Ectodermal cell (in vitro differentiated cells): ENCODE data around the gene YPEL5. TPM values are rescaled to one million over a fixed set of nuclear protein-coding genes. Genes with fewer than 3 reads are reported as not detected.
"Not testable (repeated sequence)": the region's sequence is repeated elsewhere in the genome, so short reads cannot be mapped to it uniquely, and the experiment has no call there.

Source experiments
- H3K27ac ChIP-seq: 2 replicates; pipeline ENCODE4 v1.7.0; 2013; ENCODE audit warnings: mild to moderate bottlenecking, low read depth, low read length; ENCODE audit not compliant: insufficient read depth, poor library complexity, severe bottlenecking
- H3K27me3 ChIP-seq: 2 replicates; pipeline ENCODE4 v1.7.0; 2013; ENCODE audit warnings: mild to moderate bottlenecking, low read length; ENCODE audit not compliant: insufficient read depth, control insufficient read depth, poor library complexity, severe bottlenecking
- H3K36me3 ChIP-seq: one replicate; pipeline ENCODE4 v1.7.0; 2013; ENCODE audit warnings: low read length; ENCODE audit not compliant: control insufficient read depth, insufficient read depth
- H3K4me1 ChIP-seq: one replicate; pipeline ENCODE4 v1.7.0; 2013; ENCODE audit warnings: low read length; ENCODE audit not compliant: control insufficient read depth, insufficient read depth
- H3K4me3 ChIP-seq: 2 replicates; pipeline ENCODE4 v1.7.0; 2013; ENCODE audit warnings: low read depth, low read length, control low read depth; ENCODE audit not compliant: insufficient read depth
- H3K9me3 ChIP-seq: 2 replicates; pipeline ENCODE4 v1.7.0; 2013; ENCODE audit warnings: mild to moderate bottlenecking, low read length, moderate library complexity; ENCODE audit not compliant: control insufficient read depth
- WGBS, 2 experiments: methylation state at CpG; one replicate each; pipeline ENCODE4 v1.1.7; 2013; ENCODE audit warnings: missing lambda C conversion rate in 2 of 2; 5-methylcytosine and 5-hydroxymethylcytosine counted together
- polyA plus RNA-seq, 4 experiments: library from polyadenylated mRNA; stranded (reverse); fragments of 50-300 nt; gene quantifications; one replicate each; pipeline ENCODE4 v1.2.3, GENCODE V29; 2013

Gene YPEL5
- 34.8 TPM for polyA plus RNA-seq (2013, experiment 1 of 4)
- 39.3 TPM for polyA plus RNA-seq (2013, experiment 2 of 4)
- polyA plus RNA-seq (2013, experiment 3 of 4): 35.0 TPM
- polyA plus RNA-seq (2013, experiment 4 of 4): 39.4 TPM

GRCh38 chr2:30146337-30147195 lies at the start of gene YPEL5:
Gene YPEL5, plus strand, starts transcription at chr2:30147007. Its CDS starts 9,645 bp downstream, at chr2:30156652.
- peak within 1 kb of the TSS; percentile 84 for H3K4me3 ChIP-seq
- H3K9me3 ChIP-seq: no peaks in the 10 kb centered on the region
- H3K36me3 ChIP-seq: no peaks in the 10 kb centered on the region
- H3K27me3 ChIP-seq: peaks cover 12% of the 10 kb centered on the region
- peaks cover 16% of the 10 kb centered on the region for H3K4me1 ChIP-seq
- peak within 1 kb of the TSS; percentile 76 for H3K27ac ChIP-seq
- 0% methylated on average over 63 of the region's 63 CpGs for WGBS, 2 experiments

GRCh38 chr2:30098266-30099005 lies 48.4 kb upstream of the YPEL5 start:
- Histone ChIP-seq H3K4me1 (no peaks in the 10 kb centered on the region), H3K27me3 (no peaks in the 10 kb centered on the region), H3K36me3 (no peaks in the 10 kb centered on the region), H3K4me3 (no peak overlapping the region), H3K9me3 (no peaks in the 10 kb centered on the region), H3K27ac (no peak overlapping the region)
- WGBS, 2 experiments: 87 to 88% methylated on average over 9 to 10 of the region's 10 CpGs

- H3K9me3 ChIP-seq, H3K36me3 ChIP-seq, H3K27ac ChIP-seq, H3K27me3 ChIP-seq, H3K4me3 ChIP-seq, H3K4me1 ChIP-seq: not testable (repeated sequence)
- 100% methylated on average over 1 of the region's 1 CpG; no CpG with 5 or more reads in 1 of the 2 experiments for WGBS, 2 experiments
These were observed 47.4 kb upstream of the YPEL5 start for GRCh38 chr2:30099366-30099765.

- H3K4me1 ChIP-seq, H3K27me3 ChIP-seq, H3K36me3 ChIP-seq, H3K9me3 ChIP-seq, H3K27ac ChIP-seq, H3K4me3 ChIP-seq: not testable (repeated sequence)
- 98% methylated on average over 3 of the region's 3 CpGs for WGBS, 2 experiments
These were observed 46.1 kb upstream of the YPEL5 start for GRCh38 chr2:30100691-30101090.

- Histone ChIP-seq H3K27ac (no peak overlapping the region), H3K4me1 (no peaks in the 10 kb centered on the region), H3K27me3 (no peaks in the 10 kb centered on the region), H3K36me3 (no peaks in the 10 kb centered on the region), H3K4me3 (no peak overlapping the region), H3K9me3 (no peaks in the 10 kb centered on the region)
- WGBS, 2 experiments: 70 to 73% methylated on average over 2 of the region's 2 CpGs
These were observed 42.5 kb upstream of the YPEL5 start for GRCh38 chr2:30104307-30104706.

GRCh38 chr2:30105556-30105955 lies 41.3 kb upstream of the YPEL5 start:
- H3K27ac ChIP-seq: no peak overlapping the region
- H3K9me3 ChIP-seq: no peaks in the 10 kb centered on the region
- WGBS, 2 experiments: 94% methylated on average over 2 of the region's 2 CpGs
- no peaks in the 10 kb centered on the region for H3K27me3 ChIP-seq
- no peak overlapping the region for H3K4me3 ChIP-seq
- H3K4me1 ChIP-seq: no peaks in the 10 kb centered on the region
- no peaks in the 10 kb centered on the region for H3K36me3 ChIP-seq

- Histone ChIP-seq H3K4me3 (no peak overlapping the region), H3K27ac (no peak overlapping the region), H3K4me1 (no peaks in the 10 kb centered on the region), H3K36me3 (no peaks in the 10 kb centered on the region), H3K9me3 (no peaks in the 10 kb centered on the region), H3K27me3 (no peaks in the 10 kb centered on the region)
- WGBS, 2 experiments: 94% methylated on average over 9 of the region's 9 CpGs
These were observed 40.3 kb upstream of the YPEL5 start for GRCh38 chr2:30106543-30106942.

GRCh38 chr2:30108192-30108591 lies 38.6 kb upstream of the YPEL5 start:
- no peaks in the 10 kb centered on the region for H3K36me3 ChIP-seq
- H3K27me3 ChIP-seq: no peaks in the 10 kb centered on the region
- no peak overlapping the region for H3K4me3 ChIP-seq
- 78 to 95% methylated on average over 2 of the region's 2 CpGs for WGBS, 2 experiments
- H3K9me3 ChIP-seq: no peaks in the 10 kb centered on the region
- H3K4me1 ChIP-seq: no peaks in the 10 kb centered on the region
- no peak overlapping the region for H3K27ac ChIP-seq

GRCh38 chr2:30108851-30109250 lies 38.0 kb upstream of the YPEL5 start:
- WGBS, 2 experiments: 87 to 93% methylated on average over 5 of the region's 5 CpGs
- no peak overlapping the region for H3K4me3 ChIP-seq
- H3K9me3 ChIP-seq: no peaks in the 10 kb centered on the region
- H3K36me3 ChIP-seq: no peaks in the 10 kb centered on the region
- no peaks in the 10 kb centered on the region for H3K27me3 ChIP-seq
- no peaks in the 10 kb centered on the region for H3K4me1 ChIP-seq
- H3K27ac ChIP-seq: no peak overlapping the region

GRCh38 chr2:30109856-30110255 lies 37.0 kb upstream of the YPEL5 start:
- WGBS, 2 experiments: 93 to 94% methylated on average over 5 of the region's 6 CpGs

More at GRCh38 chr2:30109856-30110255, 37.0 kb upstream of the YPEL5 start:
- no peaks in the 10 kb centered on the region for H3K4me1 ChIP-seq
- H3K4me3 ChIP-seq: no peak overlapping the region
- no peaks in the 10 kb centered on the region for H3K36me3 ChIP-seq
- no peaks in the 10 kb centered on the region for H3K27me3 ChIP-seq
- no peaks in the 10 kb centered on the region for H3K9me3 ChIP-seq
- no peak overlapping the region for H3K27ac ChIP-seq
